Left colon (tissue), 2 donors: ENCODE results near the gene KCNQ5. TPM values are rescaled to one million over a fixed set of nuclear protein-coding genes. Genes with fewer than 3 reads are reported as not detected.
"Not testable (repeated sequence)": the region's sequence is repeated elsewhere in the genome, so short reads cannot be mapped to it uniquely, and the experiment has no call there.

Experiments used
- ATAC-seq: fragments of 200-7000 bp; cut with Tn5 transposase; one replicate; pipeline ENCODE4 v1.9.1; 2020; ENCODE audit warnings: mild to moderate bottlenecking, moderate library complexity
- DNase-seq, 2 donors: peaks; one replicate each; pipeline ENCODE4 v3.0.0-alpha.2; 2020
- intact Hi-C, 2 donors: fragments of 100-400 bp; cut with DNase I in 1 of 2; cut with micrococcal nuclease in 1 of 2; formaldehyde crosslinking; loops; one replicate each; pipeline versions ENCODE4 v1.11.2 to v1.14.0; 2022; cut with DNase I, micrococcal nuclease
- total RNA-seq, 2 donors: library from RNA; stranded (reverse); fragmentation: NEBNext Ultra II Directional; extraction: Animal tissue kit (Norgen Biotek cat#: 25700); gene quantifications; one replicate each; pipeline ENCODE4 v1.2.1, GENCODE V29; 2021
- donor health status: DM: no; HTN: no; CAD: no.
- donor health status: DM: yes; HTN: yes; CAD: no.

The KCNQ5 gene
- total RNA-seq, 2 donors from 2014 or later, result 0.47 TPM; not detected in 1

GRCh38 chr6:72861059-72861458 is 239.2 kb downstream of the KCNQ5 start:
- DNase-seq, result no peak
- ATAC-seq, result no peak
- intact Hi-C loops, result no loop called here

DNA sequence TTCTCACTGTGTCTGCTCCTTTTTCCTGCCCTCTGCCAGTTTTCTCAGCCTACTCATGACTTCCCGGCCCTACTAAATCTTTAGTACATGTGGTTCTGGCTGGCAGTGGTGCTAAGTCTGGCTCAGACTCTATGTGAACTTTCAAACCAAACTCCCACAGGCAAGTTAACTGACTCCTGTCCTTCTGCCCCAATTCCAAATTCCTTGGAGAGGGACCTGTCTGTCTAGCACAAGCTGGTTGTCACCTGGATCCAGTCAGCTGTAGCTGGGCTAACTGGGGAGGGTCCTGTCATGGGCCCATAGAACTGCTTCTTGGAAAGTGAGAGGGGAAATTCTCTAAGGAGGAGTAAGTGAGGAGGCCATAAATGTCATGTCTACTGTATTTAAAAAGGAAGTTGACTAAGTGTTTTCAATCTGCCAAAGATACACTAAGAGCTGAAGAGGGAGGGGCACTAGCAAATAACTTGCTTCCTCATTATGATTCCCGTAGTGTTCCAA is 240.1 kb downstream of the KCNQ5 start:
- intact Hi-C loops, result no loop called here
- DNase-seq, result no peak
- ATAC-seq, result no peak

- intact Hi-C loops, result no loop called here
- no peak for ATAC-seq
Observed at GRCh38 chr6:72863131-72863530, 241.3 kb downstream of the KCNQ5 start.

GRCh38 chr6:72864236-72864635 is 242.4 kb downstream of the KCNQ5 start:
- ATAC-seq (no peak), DNase-seq (no peak)
- intact Hi-C loops, result no loop called here

More at GRCh38 chr6:72863131-72863530, 241.3 kb downstream of the KCNQ5 start:
- DNase-seq, result no peak

GRCh38 chr6:72864799-72865198 is 242.9 kb downstream of the KCNQ5 start:
- DNase-seq, result no peak
- ATAC-seq, result no peak
- intact Hi-C loops, result no loop called here

GRCh38 chr6:72865467-72865866 is 243.6 kb downstream of the KCNQ5 start:
- intact Hi-C loops, result no loop called here
- ATAC-seq (no peak), DNase-seq (no peak)

GRCh38 chr6:72869621-72870020 is 247.8 kb downstream of the KCNQ5 start:
- intact Hi-C loops, result no loop called here
- no peak for DNase-seq
- no peak for ATAC-seq

DNA sequence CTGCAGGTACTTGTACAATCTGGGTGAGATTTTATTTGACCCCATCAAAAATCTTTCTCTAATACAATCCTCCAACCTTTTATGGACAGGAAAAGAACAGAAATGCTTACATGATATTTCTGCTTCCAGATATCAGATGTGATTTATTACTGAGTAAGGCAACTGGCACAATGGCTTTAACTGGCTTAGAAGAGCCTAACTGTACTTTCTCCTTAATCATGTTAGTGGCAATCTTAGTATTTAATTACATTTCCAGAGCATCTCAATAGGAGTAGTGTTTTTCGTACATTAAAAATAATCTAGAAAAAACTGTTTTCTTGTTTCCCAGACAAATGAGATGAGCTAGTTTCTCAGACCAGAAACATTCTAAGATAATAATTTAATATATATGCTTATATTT is 251.6 kb downstream of the KCNQ5 start:
- no peak for ATAC-seq
- no peak for DNase-seq
- intact Hi-C loops, result no loop called here

GRCh38 chr6:72876256-72876655 is 254.4 kb downstream of the KCNQ5 start:
- intact Hi-C loops, result no loop called here
- DNase-seq (no peak), ATAC-seq (no peak)

DNA sequence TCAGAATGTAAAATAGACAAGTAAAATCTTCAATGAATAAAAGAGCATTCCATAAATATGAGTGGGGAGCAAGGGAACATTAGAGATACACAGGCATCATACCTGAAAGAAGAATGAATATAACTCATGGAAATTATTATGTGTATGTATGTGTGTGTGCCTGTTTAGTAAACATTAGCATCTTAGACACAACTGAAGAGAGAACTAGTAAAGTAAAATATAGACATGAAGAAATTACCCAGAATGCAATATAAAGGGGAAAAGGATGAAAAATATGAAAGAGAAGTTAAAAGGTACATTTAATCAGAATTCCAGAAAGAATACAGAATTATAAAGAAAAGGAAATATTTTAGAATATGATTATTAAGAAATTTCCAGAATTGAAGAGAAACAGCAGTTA is 264.3 kb downstream of the KCNQ5 start:
- intact Hi-C loops, result no loop called here
- DNase-seq (no peak), ATAC-seq (no peak)

GRCh38 chr6:72890233-72890632 is 268.4 kb downstream of the KCNQ5 start:
- ATAC-seq, result no peak
- intact Hi-C loops, result no loop called here
- DNase-seq, result no peak

DNA sequence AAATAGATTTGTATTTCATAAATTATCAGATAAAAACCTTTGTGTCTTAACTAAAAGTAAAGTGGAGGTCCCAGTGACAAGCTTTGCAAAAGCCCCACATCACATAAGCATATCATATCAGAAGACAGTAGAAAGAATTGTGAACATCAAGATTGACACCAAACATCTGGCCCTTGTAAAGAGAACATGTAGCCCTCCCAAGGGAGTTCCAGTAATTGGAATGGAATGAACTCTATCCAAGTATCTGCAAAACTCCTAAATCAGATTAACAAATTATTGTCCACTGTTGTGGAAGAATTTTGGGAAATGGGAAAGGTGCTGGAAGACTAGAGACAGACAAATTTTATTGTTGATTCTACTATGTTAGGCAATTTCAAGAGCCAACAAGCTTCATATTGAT is 268.8 kb downstream of the KCNQ5 start:
- intact Hi-C loops, result no loop called here
- no peak for DNase-seq
- ATAC-seq, result no peak

DNA sequence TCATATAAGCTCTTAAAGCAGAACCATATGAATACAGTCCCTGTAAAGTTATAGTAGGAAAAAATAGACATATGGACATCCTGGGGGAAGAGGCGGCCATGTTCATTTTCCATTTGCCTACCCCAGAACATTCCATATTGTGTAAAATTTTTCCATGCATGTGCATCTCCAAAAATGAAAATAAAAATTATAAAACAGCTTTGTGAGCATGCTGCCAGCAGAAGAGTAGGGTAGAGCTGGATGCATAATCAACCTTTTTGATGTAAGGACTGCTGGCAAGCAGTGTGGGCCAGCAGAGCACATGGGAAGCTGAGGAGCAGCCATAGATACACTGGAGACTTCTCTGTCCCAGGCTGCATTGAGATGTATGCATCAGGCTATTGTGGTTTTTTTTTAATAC is 271.0 kb downstream of the KCNQ5 start:
- ATAC-seq (no peak), DNase-seq (no peak)
- intact Hi-C loops, result no loop called here

GRCh38 chr6:72894091-72894490 is 272.2 kb downstream of the KCNQ5 start:
- intact Hi-C loops, result no loop called here
- DNase-seq (no peak), ATAC-seq (no peak)

DNA sequence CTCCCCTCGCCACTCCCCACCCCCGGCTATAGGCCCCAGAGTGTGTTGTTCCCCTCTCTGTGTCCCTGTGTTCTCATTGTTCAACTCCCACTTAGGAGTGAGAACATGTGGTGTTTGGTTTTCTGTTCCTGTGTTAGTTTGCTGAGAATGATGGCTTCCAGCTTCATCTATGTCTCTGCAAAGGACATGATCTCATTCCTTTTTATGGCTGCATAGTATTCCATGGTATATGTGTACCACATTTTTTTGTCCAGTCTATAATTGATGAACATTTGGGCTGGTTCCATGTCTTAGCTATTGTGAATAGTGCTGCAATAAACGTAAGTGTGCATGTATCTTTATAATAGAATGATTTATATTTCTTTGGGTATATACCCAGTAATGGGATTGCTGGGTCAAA is 276.4 kb downstream of the KCNQ5 start:
- intact Hi-C loops, ATAC-seq, DNase-seq: not testable (repeated sequence)

DNA sequence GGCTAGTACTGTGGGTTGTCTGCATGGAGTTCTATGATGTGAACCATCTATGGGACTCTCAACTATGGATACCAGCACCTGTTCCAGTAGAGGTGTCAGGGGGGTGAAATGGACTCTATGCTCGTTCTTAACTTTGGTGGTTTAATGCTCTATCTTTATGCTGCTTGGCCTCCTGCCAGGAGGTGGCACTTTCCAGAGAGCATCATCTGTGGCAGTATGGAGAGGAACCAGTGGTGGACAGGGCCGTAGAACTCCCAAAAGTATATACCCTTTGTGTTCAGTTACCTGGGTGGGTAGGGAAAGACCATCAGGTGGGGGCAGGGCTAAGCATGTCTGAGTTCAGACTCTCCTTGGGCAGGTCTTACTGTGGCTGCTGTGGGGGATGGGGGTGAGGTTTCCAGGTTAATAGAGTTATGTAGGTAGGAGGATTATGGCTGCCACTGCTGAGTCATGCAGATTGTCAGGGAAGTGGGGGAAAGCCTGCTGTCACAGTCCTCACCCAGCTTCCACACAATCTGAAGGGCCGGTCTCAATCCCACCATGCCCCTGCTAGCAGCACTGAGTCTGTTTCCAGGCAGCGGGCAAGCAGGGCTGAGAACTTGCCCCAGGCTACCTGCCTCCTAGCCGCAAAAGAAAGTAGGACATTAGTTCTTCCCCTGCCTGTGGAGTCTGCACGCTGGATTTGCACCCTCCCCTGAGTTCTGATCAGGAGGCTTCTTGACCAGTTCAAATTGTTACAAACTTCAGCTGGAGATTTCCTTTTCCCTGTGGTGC is 284.0 kb downstream of the KCNQ5 start:
- intact Hi-C loops, result no loop called here
- no peak for DNase-seq
- ATAC-seq, result no peak

DNA sequence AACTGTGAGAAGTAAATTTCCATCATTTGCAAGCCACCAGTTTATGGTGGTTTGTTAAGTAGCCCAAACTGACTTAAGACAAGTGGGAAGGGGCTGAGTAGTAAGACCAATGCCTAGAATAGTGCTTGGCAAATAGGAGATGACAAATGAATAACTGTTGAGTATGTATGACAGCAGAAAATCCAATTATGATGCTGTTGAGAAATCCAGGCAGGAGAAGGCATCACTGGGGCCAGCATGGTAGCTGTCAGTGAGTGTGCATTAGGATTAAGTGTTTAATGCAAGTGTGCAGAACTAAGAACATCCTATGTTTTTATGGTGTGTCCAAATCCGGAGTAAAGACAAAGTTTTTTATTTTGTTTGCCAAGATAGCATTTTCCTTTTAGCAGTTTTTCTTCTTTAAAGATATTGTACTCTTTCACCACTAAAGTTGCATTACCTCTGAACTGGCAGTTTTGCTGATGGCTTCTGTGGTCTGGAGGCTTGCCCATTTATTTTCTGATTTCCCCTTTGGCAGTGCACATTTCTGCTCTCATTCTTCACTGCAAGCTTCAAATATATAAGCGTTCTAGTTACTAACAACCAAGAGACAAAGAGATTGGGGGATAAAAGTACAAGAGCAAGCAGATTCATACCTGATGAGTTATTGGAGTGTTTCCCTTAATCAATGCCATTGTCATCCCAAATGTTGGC is 289.7 kb downstream of the KCNQ5 start:
- ATAC-seq (no peak), DNase-seq (no peak)
- intact Hi-C loops, result no loop called here

DNA sequence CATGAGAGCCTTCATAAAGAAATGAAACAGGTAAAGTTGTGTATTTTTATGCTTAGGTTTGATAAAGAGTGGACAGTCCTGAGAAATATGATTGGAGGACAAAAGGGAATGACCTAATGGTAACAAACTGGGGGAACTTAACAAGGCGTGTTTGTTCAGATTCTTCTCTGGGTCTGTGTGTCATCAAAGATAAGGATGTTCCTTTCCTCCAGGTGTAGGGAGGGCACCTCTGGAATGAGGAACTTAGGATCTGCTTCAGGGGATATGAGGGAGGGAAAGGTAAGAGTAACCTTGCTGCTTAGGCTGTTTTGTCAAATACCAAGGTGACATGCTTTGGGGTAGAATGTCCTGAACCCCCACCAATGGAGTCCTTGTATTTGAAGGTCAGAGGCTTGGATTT is 291.9 kb downstream of the KCNQ5 start:
- DNase-seq (no peak), ATAC-seq (no peak)
- intact Hi-C loops, result no loop called here

DNA sequence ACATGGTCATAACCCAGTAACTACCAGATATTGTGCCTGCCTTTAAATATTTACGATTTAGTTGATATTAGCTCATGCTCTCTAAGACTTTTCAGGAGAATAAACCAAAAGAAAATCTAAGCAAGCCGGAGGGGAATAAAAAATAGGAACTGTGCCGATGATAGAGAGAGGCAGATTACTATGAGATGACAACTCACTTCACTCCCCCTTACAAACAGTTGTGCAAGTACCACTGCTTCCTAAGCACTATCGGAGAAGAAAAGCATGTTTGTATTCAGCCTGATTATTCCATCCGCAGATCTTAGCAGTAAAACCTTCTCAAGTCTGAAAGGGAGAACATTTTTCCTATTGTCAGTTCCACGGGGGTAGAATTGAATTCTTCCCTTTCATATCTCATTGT is 294.4 kb downstream of the KCNQ5 start:
- ATAC-seq (no peak), DNase-seq (no peak)
- intact Hi-C loops, result no loop called here

GRCh38 chr6:72916906-72917305 is 295.0 kb downstream of the KCNQ5 start:
- ATAC-seq (no peak), DNase-seq (no peak)
- intact Hi-C loops, result no loop called here
